OCI-LY3 (cell line): Measurements from ENCODE around the gene OBSL1.

ENCODE experiments used
- CTCF ChIP-seq: fragments of 200-600, 300-600 bp; sonication (generic); IDR thresholded peaks from 2 replicates; pipeline ENCODE4 v1.5.1; 2014; ENCODE audit warnings: antibody characterized with exemption, low read length, low read depth
- EZH2phosphoT487 ChIP-seq: fragments of 200-600 bp; shearing (Covaris generic); IDR thresholded peaks from 2 replicates; pipeline ENCODE4 v1.6.1; 2018; ENCODE audit warnings: antibody characterized with exemption, mixed run types, low read depth

DNA sequence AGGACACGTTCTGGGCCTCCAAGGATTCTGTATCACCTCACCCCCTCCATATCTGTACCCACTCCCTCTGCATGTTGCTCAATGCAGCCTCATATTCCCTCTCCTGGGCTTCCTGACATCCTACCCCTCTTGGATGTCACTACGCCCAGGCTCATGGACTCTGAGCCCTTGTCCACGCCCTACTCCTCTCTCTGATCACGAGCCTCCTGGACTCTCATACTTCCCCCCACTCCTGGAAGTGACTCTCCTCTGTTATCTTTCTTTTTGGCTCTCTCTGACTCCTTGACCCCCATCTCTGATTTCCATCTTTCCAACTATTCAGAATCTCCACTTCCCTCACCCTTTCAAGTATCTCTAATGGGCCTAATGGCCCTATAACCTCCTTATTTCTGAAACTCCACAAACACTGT, 25.4 kb downstream of the OBSL1 start:
- TF ChIP-seq CTCF (no peak), EZH2phosphoT487 (no peak)
